NCI-H226 (cell line): Measurements from ENCODE around the gene SAXO2.
"Not testable (repeated sequence)": the region's sequence is repeated elsewhere in the genome, so short reads cannot be mapped to it uniquely, and the experiment has no call there.

Experiments used
- DNase-seq: peaks from one replicate; pipeline ENCODE4 v3.0.0-alpha.2; 2015

Gene SAXO2, protein sequence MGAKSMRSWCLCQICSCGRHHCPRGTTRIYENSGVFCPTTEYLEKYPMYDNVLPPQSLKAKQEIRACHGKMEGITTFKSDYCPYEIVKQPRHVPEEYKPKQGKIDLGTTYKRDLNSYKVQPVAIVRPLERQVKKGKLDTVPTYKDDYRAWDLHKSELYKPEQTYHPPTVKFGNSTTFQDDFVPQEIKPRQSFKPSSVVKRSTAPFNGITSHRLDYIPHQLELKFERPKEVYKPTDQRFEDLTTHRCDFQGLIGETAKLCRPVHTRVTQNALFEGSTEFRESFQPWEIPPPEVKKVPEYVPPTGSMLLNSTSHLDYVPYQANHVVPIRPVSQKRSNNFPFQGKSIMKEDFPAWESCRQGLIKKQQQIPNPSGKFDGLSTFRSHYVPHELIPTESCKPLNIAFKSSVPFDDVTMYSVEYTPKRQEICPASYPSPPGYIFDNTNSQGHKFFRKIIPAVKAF

DNA sequence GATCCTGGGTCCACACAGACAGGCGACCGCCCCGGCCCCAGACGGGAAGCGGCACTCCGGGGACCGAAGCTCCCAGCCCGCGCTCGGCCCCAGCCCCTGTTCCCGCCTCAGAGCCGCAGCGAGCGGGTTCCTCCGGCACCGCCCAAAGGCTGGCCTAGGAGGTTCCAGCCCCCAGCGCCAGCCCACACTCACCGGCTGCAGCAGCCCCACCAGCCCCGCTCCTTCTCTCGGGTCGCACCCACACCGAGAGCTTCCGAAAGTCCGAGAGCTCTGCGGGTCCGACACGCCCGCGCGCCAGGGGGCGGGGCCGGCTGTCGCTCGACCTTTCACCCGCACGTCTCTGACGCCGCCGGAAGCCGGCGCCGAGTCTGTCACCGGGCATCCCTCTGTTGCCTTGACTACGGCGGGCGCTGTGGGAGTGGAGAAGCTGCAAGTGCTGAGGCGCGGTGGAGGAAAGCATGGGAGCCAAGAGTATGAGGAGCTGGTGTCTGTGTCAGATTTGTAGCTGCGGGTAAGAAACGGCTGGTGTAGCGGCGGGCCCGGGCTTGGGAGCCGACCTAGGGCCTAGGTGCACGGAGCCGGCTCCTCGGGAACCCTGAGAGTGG lies at the start of gene SAXO2, which contains the start of gene EFL1:
Gene SAXO2, plus strand, starts transcription at position 397 of the 605 bp plus-strand sequence. Its CDS starts 62 bp downstream, at position 459.
Gene EFL1, minus strand, starts transcription at position 313 of the 605 bp plus-strand sequence. CDS start 956 bp downstream, outside the sequence.
- peak; percentile 94 for DNase-seq

DNA sequence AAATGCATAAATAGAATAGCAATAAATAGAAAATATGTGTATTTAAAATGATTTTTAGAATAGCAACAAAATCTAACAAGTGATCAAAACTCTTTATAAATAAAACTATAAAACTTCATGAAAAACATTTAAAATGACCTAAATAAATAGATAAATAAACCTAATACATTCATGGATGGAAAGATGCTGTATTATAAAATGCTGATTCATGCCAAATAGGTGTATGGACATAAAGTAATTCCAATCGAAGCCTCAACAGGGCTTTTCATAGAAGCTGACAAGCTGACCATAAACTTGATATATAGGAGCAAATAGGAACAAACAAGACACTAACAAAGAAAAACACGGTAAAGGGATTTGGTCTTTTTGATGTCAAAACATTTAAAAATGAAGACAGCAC lies 46.5 kb upstream of the SAXO2 start:
- not testable (repeated sequence) for DNase-seq

DNA sequence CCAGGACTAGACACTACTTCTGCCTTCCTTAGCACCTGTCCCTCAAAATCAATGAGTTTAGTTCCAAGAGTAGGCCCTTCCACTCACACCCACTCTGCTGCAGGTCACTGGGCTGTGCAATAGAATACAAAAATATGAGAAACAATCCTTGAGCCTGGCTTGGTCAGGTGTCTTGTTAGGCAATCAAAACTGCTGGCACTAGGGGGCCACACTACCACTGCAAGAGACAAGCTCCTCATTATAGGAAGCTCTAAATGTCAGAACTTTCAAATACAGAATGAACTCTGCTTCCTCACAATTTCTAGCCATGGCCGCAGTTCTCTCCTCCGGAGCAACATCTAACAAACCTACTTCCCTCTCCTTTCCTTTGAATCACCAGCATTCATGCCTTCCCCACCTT lies 41.1 kb upstream of the SAXO2 start:
- not testable (repeated sequence) for DNase-seq

DNA sequence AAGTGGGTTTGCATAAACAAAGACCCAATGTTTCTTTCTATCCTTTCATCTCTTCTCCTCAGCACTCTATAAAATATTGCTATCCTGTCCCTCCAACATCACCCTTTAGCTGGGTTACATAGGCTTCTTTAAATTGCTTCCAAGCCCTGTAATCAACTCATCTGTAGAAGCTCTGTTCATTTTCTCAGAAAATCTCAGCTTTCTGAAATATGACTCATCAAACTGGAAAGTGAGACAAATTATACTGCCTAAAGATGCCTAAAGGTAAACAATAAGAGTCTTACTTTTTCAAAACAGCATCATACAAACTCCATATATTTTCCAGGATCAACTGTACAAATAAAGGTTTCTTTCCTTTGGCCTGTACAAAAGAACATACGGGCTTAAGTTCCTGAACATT lies 33.9 kb upstream of the SAXO2 start:
- no peak for DNase-seq

DNA sequence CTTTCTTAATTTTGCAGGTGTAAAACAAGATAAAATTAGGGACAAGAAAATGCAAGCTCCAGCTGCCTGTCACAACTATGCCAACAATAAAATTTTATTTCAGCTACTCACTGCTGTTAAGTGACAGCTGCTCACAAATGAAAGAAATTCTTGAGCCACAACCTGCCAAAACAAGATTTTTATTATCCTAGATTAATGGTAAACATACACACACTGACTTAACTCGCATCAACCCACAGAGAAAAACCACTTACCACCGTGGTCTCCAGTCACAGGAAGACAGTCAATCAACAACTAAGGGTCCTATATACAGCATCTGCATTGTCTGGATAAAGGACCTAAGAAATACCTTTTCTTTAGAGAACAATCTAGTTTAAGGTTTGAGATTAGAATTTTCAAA lies 31.4 kb upstream of the SAXO2 start:
- no peak for DNase-seq

DNA sequence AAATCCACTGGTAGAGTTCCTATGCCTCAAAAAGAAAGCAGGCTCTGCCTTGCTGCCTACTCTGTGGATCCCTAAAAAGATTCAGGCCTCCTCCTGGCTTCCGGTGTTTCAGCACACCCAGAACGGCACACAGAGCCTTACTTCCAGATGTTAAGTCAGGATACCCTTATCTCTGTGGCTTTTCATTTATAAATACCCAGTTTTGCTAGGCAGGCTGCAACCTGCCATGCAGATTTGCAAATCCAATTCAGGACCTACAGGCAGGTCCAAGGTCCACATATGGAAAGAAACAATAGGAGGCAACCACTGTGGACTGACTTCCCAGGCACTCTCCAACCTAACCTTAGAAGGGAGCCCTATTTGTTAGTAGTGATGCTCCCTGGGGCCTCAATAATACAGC lies 30.8 kb upstream of the SAXO2 start:
- no peak for DNase-seq

DNA sequence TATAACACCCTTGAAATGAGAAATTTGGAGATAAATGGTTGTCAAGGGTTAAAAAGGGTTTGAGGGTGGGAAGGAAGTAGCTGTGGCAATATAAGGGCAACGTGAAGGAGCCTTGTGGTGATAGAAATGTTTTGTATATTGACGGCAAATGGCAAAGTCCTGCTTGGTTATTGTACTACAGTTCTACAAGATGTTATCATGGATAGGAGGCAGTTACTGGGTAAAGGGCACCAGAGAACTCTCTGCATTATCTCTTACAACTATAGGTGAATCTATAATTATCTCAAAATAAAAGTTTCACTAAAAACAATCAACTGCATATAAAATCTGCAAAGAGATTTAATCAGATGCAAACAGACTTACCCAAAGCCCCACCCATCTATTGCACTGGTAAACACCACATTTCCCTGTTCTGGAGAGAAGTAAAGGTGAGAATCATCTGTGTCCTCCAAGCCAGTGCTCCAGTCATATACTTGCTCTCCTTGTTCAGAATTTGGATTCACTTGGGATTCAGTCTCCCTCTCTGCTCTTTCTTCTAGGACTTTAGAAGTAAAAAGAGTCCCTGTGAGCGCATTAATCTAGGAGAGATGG lies 24.6 kb upstream of the SAXO2 start:
- not testable (repeated sequence) for DNase-seq

DNA sequence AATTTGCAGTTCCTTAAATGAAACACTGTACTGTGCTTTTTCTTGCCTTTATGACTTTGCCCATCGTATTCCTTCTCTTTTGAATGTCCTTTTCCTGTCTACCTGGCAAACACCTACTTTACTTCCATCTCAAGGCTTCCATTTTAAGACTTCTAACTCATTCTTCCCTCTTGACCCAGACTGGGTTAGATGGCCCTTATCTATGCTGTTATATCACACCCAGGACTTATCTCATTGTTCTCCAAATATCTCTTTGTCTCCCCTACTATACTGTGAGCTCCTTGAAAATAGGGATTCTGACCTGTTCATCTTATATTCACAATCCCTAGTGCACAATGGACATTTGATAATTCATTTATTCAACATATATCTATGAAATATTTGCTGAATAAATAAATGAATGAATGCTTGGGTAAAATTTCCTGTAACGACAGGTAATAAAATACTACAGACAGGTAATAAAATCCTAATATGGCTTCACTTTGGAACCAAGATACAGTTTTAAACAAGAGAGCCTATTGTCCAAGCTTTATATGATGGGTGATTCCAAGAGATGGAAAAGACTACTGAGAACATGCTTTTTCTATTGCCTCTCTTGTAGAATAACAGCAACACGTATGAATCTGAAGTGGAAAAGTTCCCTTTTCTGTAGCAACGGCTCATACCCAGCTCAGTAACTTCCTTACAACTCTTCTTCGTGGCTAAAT lies 22.8 kb upstream of the SAXO2 start:
- DNase-seq, result no peak

DNA sequence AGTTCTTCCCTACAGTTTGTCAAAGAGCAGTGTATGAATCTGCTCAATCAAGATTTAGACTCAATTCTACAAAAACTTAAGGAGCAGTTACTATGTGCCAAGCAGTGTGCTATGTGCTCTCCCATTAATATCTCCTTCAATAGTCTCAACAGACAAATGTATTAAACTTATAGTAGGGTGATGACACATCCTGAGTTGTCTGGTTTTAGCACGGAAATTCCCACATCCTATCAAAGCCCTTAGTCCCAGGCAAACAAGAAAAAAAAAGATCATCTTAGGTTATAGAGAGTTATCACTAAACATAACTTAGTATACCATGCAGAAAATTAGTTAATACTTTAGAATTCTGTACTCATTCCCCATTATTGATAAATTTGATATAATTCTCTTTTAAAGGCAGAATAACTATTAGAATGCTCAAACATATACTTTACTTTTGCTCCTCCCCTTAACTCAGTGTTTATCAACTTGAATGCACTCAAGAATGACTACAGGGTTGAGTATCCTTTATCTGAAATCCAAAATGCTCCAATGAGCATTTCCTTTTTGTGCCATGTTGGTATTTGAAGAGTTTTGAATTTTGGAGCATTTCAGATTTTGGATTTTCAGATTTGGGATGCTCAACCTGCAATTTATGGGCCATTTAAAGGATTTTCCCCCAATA lies 20.6 kb upstream of the SAXO2 start:
- DNase-seq, result peak; percentile 52

DNA sequence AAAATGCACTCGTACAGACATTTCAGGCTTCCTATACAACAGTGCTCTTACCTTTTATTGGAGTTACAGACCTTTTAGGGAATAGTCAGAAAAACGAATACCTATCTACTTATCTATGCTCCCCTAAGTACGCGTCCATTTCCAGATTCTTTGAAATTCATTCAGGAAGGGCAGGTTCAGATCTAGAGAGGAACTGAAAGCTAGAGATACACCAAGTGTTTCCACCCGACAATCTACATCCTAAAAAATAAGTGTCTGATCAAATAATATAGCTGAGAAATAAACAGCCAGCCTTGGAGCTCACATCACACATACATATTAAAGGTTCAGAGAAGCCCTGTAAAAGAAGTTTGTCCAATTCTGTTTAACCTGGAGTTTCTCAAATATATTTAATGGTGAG lies 19.0 kb upstream of the SAXO2 start:
- DNase-seq, result not testable (repeated sequence)

DNA sequence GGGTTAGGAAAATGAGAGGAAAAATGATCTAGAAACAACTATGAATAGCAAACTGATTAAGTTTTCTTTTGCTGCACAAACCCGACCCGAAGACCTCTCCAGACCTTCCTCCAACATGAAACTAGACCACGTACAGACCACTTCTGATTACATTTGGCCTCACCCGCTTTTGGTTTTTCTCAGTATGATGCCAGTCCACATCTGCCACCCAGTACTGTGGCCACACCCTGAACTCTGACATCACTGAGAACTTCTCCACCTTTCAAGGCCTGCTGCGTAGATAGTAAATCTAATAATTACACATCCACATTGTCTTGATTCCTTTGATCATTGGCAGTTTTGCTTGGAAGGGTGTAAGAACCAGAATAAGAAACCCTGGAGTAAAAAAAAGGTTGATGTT lies 16.7 kb upstream of the SAXO2 start:
- DNase-seq, result not testable (repeated sequence)

DNA sequence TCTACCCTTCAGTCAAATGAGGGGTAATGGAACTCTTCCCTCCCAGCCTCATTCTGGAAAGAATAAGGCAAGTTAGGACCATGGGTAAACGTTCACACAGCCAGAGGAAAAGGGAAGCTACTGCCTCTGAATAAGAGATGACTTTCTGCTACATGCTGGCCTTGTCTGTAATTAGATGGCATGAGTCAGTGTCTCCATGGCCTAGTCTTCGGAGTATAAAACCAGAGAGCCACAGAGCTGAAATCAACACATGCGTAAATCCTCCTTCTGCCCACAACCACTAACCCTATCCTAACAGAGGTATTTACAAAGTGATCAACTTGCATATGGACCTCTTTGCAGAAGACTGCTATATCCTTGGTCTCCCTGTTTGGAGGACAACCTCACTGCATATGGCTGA lies 14.4 kb upstream of the SAXO2 start:
- DNase-seq, result not testable (repeated sequence)

DNA sequence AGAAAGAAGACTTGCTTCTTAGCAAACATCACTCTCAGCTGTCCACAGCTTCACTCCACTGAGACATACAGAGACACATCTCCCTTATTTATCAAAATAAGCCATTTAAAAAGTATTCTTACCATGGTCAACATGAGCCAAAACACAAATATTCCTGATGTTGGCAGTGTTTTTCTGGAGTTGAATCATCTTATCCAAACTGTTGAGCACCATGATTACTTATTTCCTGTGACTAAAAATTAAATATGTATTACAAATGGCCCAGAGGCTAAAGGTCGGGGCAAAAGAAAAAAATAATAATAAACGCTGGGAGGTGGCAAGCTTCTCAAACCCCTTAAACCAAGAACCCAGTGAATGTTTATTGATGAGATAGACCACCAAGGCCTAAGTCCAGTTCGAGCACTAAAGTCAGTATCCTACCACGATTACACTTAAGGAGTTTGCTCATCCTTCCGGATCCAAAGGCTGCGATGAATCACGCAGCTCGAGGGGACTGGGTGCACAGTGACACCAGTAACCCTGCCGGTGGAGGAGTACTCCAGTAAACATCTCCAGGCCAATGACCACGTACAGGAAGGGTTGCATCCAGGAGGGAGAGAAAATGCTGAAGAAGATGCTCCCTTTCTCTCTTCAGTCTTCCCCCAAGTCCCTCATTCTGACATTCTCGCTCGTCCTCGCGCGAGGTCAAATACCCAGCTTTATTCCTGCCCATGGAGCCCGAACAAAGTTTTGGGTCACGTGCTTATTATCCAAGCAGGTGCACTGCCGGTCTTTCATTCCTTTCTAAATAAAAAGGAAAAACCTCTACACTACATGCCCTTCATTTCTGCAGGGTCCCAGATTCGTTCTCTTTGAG lies 824 bp upstream of the SAXO2 start:
- DNase-seq, result peak; percentile 66

DNA sequence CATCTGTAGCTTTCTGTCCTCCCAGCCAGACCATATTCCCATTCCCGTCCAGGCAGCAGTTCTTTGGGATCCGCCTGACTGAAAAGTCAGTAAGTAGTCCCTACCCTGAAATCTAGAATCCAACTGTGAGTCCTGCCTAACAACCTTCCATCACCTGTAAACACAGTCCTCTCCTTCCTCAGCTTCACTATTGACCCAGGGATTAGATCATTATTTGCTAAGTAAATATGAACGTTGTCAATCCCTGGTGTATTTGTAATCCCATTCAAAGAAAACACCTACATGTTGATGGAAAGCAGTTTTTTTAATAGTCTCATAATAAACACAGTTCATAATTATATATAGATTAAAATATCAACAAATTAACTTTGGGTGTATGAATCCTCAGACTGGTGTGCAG lies 732 bp downstream of the SAXO2 start:
- DNase-seq, result no peak

DNA sequence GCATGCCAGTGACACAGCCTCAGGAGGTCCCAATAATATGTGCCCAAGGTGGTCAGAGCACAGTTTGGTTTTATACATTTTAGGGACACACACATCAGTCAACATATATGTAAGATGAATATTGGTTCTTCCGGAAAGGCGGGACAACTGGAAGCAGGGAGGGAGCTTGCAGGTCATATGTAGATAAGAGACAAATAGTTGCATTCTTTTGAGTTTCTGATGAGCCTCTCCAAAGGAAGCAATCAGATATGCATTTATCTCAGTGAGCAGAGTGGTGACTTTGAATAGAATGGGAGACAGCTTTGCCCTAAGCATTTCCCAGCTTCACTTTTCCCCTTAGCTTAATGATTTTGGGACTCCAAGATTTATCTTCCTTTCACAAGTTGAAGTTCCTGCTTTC lies 4.5 kb downstream of the SAXO2 start:
- not testable (repeated sequence) for DNase-seq

DNA sequence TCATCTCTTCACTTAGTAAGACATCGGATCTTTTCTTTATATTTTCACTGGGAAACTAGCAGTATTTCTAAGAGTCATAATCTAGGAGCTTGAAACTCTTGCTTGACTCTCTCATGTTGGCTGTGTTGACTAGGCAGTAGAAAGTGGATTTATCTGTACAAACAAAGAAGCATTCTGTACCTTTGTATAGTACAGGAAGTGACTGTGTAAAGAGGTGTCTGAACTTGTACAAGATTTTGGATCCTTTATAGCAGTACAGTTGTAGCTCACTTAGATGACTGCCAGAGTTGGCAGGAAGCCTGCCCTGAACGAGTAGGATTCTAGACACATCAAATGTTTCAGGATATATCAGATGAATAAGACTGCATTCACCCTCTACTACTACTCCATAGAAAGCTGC lies 5.8 kb downstream of the SAXO2 start:
- not testable (repeated sequence) for DNase-seq

DNA sequence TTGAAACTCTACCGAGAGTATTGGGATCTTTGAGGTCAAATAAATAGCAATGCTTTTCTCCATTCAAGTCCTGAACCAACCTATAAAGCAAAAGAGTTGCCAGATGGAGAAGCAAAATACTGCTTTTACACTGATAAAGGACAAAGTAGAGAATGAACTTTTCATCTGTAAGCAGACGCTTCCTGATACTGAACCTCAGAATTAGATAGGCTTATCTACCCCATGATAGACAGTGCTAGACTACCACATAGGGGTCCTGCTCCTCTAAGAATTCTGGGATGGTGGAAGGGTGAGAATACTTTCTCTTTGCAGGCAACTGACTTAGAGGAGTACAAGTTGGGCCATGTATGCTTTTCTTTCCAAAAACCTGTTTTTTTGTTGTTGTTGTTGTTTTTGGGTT lies 9.5 kb downstream of the SAXO2 start:
- DNase-seq, result no peak

DNA sequence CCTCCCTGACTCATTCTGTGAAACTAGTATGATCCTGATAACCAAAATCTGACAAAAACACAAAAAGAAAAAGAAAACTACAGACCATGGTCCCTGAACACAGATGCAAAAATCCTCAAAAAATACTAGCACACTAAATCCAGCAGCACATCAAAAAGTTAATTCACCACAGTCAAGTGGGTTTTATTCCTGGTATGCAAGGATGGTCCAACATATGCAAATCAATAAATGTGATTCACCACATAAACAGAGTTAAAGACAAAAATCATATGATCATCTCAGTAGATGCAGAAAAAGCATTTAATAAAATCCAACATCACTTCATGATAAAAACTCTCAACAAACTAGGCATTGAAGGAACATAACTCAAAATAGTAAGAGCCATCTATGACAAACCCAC lies 12.8 kb downstream of the SAXO2 start:
- no peak for DNase-seq

DNA sequence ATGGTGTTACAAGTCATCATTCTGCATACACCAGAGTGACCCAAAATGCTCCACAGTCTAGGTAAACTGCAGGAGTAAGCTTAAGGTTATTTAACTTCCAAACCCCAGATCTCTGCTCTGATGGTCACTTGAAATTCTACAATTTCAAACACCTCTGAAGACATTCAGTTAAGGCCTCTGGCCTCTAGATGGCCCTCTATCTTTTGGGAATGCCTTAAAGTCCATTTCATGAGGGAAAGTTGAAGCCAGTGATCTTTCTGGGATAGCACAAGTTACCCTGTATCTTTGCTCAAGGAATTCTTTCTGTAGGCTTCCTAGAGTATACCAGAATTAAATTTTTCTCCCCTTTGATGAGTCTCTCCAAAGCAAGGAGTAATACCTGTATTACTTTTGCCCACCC lies 18.7 kb downstream of the SAXO2 start:
- not testable (repeated sequence) for DNase-seq

DNA sequence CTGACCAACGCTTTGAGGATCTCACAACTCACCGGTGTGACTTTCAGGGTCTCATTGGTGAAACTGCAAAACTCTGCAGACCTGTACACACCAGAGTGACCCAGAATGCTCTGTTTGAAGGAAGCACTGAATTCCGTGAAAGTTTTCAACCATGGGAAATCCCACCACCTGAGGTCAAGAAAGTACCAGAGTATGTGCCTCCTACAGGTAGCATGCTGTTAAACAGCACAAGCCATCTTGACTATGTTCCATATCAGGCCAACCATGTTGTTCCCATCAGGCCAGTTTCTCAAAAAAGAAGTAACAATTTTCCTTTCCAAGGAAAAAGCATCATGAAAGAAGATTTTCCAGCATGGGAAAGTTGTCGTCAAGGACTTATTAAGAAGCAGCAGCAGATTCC lies 19.8 kb downstream of the SAXO2 start:
- not testable (repeated sequence) for DNase-seq

DNA sequence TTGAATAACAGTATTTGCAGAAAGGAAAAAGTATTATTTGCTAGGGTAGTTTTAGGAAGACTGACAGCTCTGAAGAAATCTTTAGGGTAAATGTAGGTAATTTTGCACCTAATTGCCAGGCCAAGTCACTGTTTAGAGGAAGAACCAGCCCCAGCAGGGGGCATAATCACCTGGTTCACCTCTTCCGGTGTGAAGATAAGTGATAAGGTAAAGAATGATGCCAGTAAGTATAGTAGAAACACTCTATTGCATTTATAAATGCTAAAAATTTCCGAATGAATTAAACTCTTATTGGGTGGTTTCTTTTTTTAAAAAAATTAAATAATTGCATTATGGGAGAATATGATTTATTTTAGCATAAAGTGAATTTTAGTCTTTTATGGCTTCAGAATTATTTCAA lies 21.8 kb downstream of the SAXO2 start:
- not testable (repeated sequence) for DNase-seq

DNA sequence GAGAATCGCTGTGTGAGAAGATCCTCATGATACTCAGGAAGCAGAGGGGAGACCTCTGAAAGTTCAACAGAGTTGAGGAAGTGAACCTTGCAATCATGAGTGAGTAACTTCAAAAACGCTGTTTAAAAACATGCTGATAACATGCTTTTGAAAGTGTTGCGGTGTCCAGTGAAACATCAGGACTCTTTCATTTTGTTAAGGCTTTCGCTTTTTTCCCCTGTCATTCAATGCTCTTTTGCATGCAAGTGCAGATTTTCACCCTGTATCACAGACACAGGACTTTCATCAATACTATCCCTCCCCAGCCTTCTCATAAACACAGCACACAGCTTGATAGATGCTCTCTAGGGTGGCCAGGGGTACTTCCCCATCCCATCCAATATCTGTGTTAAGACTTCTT lies 23.9 kb downstream of the SAXO2 start:
- DNase-seq, result not testable (repeated sequence)
